K562 (cell line): Measurements from ENCODE around the gene ARHGAP24. TPM values are rescaled to one million over a fixed set of nuclear protein-coding genes. Genes with fewer than 3 reads are reported as not detected.
A peak's percentile ranks its signal among the peaks of the same experiment; 100 is the strongest.

Experiments
- ARID3B ChIP-seq: fragments of 250-450 bp; sonication (Bioruptor Pico); IDR thresholded peaks from 2 replicates; pipeline ENCODE4 v1.4.0; 2020; ENCODE audit warnings: borderline replicate concordance
- DNMT1 ChIP-seq: fragments of 450-650 bp; IDR thresholded peaks from 2 replicates; pipeline ENCODE4 v1.6.1; 2016; ENCODE audit warnings: antibody characterized with exemption, mild to moderate bottlenecking
- E2F8 ChIP-seq: fragments of 450-650 bp; IDR thresholded peaks from 2 replicates; pipeline ENCODE4 v1.7.1; 2018; ENCODE audit warnings: mild to moderate bottlenecking, low read depth; ENCODE audit not compliant: partially characterized antibody
- EWSR1 ChIP-seq: fragments of 450-650 bp; IDR thresholded peaks from 2 replicates; pipeline ENCODE4 v1.6.1; 2018; ENCODE audit warnings: borderline replicate concordance, mild to moderate bottlenecking, low read depth, moderate library complexity; ENCODE audit not compliant: partially characterized antibody
- GTF2A2 ChIP-seq: IDR thresholded peaks from 2 replicates; pipeline ENCODE4 v1.6.1; 2016; ENCODE audit warnings: mild to moderate bottlenecking, missing genetic modification characterization, missing compliant biosample characterization
- LEF1 ChIP-seq: fragments of 450-650 bp; IDR thresholded peaks from 2 replicates; pipeline ENCODE4 v1.6.1; 2016; ENCODE audit warnings: mild to moderate bottlenecking
- MNT ChIP-seq, 2 experiments: fragments of 450-650 bp; conservative IDR thresholded peaks; 2 replicates each; pipeline ENCODE4 v1.6.1; 2017; ENCODE audit warnings: mild to moderate bottlenecking in 2 of 2, moderate library complexity in 2 of 2
- PCBP1 ChIP-seq: fragments of 200-400 bp; formaldehyde crosslinking; IDR thresholded peaks from 2 replicates; pipeline ENCODE4 v1.6.1; 2018; ENCODE audit warnings: mild to moderate bottlenecking, low read depth, low read length; ENCODE audit not compliant: poor library complexity, severe bottlenecking
- RB1 ChIP-seq: fragments of 450-650 bp; IDR thresholded peaks from 2 replicates; pipeline ENCODE4 v1.6.1; 2017; ENCODE audit warnings: low read depth, mild to moderate bottlenecking
- TCF7L2 ChIP-seq: fragments of 150-350 bp; IDR thresholded peaks from 2 replicates; pipeline ENCODE4 v1.6.1; 2016; ENCODE audit warnings: low read depth, mild to moderate bottlenecking, low read length, moderate library complexity
- THAP12 ChIP-seq: fragments of 250-450 bp; sonication (Bioruptor Pico); IDR thresholded peaks from 2 replicates; pipeline ENCODE4 v1.9.0; 2021; ENCODE audit warnings: mild to moderate bottlenecking, inconsistent platforms
- ZBTB2 ChIP-seq: fragments of 450-650 bp; IDR thresholded peaks from 2 replicates; pipeline ENCODE4 v1.6.1; 2016; ENCODE audit warnings: antibody characterized with exemption
- ZBTB9 ChIP-seq: fragments of 450-650 bp; formaldehyde crosslinking; IDR thresholded peaks from 2 replicates; pipeline ENCODE4 v1.4.0; 2020; ENCODE audit warnings: mild to moderate bottlenecking, moderate library complexity
- ZNF253 ChIP-seq: fragments of 250-450 bp; sonication (Bioruptor Pico); conservative IDR thresholded peaks from 2 replicates; pipeline ENCODE4 v1.6.1; 2021; ENCODE audit warnings: mild to moderate bottlenecking
- ZNF277 ChIP-seq: fragments of 250-450 bp; sonication (Bioruptor Pico); IDR thresholded peaks from 2 replicates; pipeline ENCODE4 v1.8.0; 2022; ENCODE audit warnings: inconsistent platforms, mild to moderate bottlenecking, moderate library complexity, borderline replicate concordance
- polyA plus RNA-seq, 8 experiments: library from polyadenylated mRNA; depleted of rRNA in 4 of 8; stranded (reverse) in 5 of 8; unstranded in 3 of 8; fragments of >200 nt; fragmentation: Nextera tagmentation in 2 of 8; fragmentation: Illumina TruSeq in 1 of 8; extraction: Ambion mirVana in 2 of 8; extraction: Trizol in 1 of 8; gene quantifications; 2 replicates each; pipeline versions ENCODE4 v1.2.1 to v1.2.3, GENCODE V29; 2011 to 2014; ENCODE audit warnings: inconsistent platforms in 1 of 8, missing spikeins in 1 of 8
- total RNA-seq, 7 experiments: library from RNA; depleted of rRNA in 6 of 7; stranded (reverse); fragments of >200 nt in 6 of 7; fragmentation: Illumina TruSeq in 2 of 7; extraction: Trizol in 2 of 7; gene quantifications; 2 replicates each; pipeline versions ENCODE4 v1.2.1 to v1.2.3, GENCODE V29; 2011 to 2021; ENCODE audit warnings: low replicate concordance in 1 of 7

ARHGAP24 gene
- total and polyA plus RNA-seq, 9 of the 15 experiments (the other 6 are each of a cell fraction or from before 2014, with no cell fraction given), result 8.0 to 22.6 (median 14.0) TPM

- TF ChIP-seq THAP12, result no peak
- peak; percentile 26; the same call in 1 of the 2 replicates for TF ChIP-seq LEF1
- no peak for TF ChIP-seq E2F8
- TF ChIP-seq ZNF277 (CRISPR knock-in tag), result no peak
- no peak for TF ChIP-seq RB1
- no peak for TF ChIP-seq ZNF253 (CRISPR knock-in tag)
- no peak for TF ChIP-seq DNMT1
- no peak for TF ChIP-seq ZBTB9 (CRISPR knock-in tag)
- no peak for TF ChIP-seq ARID3B (CRISPR knock-in tag)
- TF ChIP-seq MNT (conservative IDR thresholded peaks at IDR 0.05), result peak in 1 of 2 experiments; percentile 28; a peak in 1 of 4 replicates
- TF ChIP-seq TCF7L2, result no peak
- no peak for TF ChIP-seq GTF2A2 (tag)
- no peak for TF ChIP-seq PCBP1
- TF ChIP-seq EWSR1, result no peak
- no peak; the same call in 1 of the 2 replicates for TF ChIP-seq ZBTB2
Observed at GRCh38 chr4:85725721-85726170, 250.8 kb downstream of the ARHGAP24 start (continued).
